ENCODE data around the gene KRTAP12-2. TPM values are rescaled to one million over a fixed set of nuclear protein-coding genes. Genes with fewer than 3 reads are reported as not detected.

Gene KRTAP12-2, protein sequence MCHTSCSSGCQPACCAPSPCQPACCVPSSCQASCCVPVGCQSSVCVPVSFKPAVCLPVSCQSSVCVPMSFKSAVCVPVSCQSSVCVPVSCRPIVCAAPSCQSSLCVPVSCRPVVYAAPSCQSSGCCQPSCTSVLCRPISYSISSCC
- not detected in 2 replicates for total RNA-seq

DNA sequence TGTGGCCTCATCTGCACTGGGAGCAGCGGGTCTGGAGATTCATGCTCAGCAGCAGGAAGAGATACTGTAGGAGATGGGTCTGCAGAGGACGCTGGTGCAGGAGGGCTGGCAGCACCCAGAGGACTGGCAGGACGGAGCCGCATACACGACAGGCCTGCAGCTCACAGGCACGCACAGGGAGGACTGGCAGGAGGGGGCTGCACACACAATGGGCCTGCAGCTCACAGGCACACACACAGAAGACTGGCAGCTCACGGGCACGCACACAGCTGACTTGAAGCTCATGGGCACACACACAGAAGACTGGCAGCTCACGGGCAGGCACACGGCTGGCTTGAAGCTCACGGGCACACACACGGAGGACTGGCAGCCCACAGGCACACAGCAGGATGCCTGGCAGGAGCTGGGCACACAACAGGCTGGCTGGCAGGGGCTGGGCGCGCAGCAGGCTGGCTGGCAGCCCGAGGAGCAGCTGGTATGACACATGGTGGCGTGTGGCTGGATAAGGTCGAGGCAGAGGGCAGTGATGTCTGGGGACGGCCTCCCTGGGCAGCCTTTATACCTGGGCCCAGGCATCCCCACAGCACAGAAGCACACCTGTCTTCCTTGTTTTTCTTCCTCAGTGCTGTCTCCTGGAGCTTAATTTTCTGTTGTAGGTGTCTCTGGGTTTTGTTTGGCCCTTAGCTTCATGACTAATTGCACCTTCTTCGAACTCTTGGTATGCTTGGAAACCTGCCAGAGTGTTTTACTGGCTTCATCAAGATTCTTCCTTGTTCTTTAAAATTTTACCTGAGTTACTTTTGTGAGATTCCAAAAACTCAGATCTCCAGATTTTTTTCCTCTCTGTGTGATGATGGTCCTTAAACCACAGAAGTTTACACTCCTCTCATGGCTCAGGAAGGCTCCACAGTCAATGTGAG lies at the start of gene KRTAP12-2:
Gene KRTAP12-2 (minus strand): TSS at position 527 of the 920 bp plus-strand sequence. CDS start 41 bp downstream, at position 486.

GRCh38 chr21:44711327-44712202 lies 44.8 kb upstream of the KRTAP12-2 start, which contains the start of gene TSPEAR:
Gene TSPEAR, minus strand, starts transcription at chr21:44711572. Its CDS starts 58 bp downstream, at chr21:44711514.

GRCh38 chr21:44697172-44697810 lies 30.6 kb upstream of the KRTAP12-2 start, which contains the start of gene KRTAP10-12:
Gene KRTAP10-12, plus strand, starts transcription at chr21:44697172. Its CDS starts 30 bp downstream, at chr21:44697202.

GRCh38 chr21:44681861-44682579 lies 15.3 kb upstream of the KRTAP12-2 start, which contains the start of gene KRTAP12-1:
Gene KRTAP12-1, minus strand, starts transcription at chr21:44682163. Its CDS starts 40 bp downstream, at chr21:44682123.

DNA sequence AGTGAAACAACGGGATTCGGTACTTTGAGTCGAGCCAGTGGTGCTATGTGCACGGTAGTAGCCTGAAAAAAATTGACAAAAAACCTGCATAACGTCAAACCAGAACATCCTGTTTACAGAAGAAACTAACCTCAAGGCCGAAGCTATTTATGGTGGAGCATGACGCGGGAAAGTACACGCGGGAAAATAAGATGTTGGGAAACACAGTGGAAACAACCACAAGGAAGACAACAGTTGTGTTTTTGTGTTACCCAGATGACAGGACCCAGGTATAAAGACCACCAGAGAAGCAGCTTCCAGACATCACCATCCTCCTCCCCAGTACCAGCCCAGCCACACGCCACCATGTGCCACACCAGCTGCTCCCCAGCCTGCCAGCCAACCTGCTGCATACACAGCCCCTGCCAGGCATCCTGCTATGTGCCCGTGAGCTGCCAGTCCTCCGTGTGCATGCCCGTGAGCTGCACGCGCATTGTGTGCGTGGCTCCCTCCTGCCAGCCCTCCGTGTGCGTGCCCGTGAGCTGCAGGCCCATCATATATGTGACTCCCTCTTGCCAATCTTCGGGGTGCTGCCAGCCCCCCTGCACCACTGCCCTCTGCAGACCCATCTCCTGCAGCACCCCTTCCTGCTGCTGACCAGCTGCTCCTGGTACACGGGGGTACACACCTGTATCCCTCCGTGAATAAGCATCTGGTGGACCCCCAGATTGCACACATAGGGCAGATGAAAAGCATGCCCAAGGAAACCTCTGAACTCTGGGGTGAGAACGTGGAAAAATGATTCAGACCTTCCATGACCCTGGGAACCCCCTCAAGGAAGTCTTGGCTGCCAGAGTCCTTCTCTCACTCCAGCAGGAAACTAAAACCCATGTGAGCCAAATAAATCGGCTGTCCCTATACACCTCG lies 8.8 kb downstream of the KRTAP12-2 start, which contains the start of gene KRTAP12-3:
Gene KRTAP12-3 (plus strand): TSS at position 298 of the 906 bp plus-strand sequence. CDS start 48 bp downstream, at position 346.

GRCh38 chr21:44654576-44655175 lies 12.1 kb downstream of the KRTAP12-2 start, which contains the start of gene KRTAP12-4:
Gene KRTAP12-4, minus strand, starts transcription at chr21:44654659. Its CDS starts 45 bp downstream, at chr21:44654614.

GRCh38 chr21:44646366-44647221 lies 20.1 kb downstream of the KRTAP12-2 start, which contains the start of gene KRTAP10-11:
Gene KRTAP10-11, plus strand, starts transcription at chr21:44646414. Its CDS starts 45 bp downstream, at chr21:44646459.

GRCh38 chr21:44637018-44637850 lies 29.5 kb downstream of the KRTAP12-2 start, which contains the start of gene KRTAP10-10:
Gene KRTAP10-10, plus strand, starts transcription at chr21:44637356. Its CDS starts 62 bp downstream, at chr21:44637418.

GRCh38 chr21:44626673-44627143 lies 40.0 kb downstream of the KRTAP12-2 start, which contains the start of gene KRTAP10-9:
Gene KRTAP10-9, plus strand, starts transcription at chr21:44627093. Its CDS starts 79 bp downstream, at chr21:44627172.

Small RNA genes lying within 50 kb of the gene (small RNA-seq; reads per million reads assigned to genes)
- not detected for gene KRTAP12-6P

Other genes with a start within 250 kb of the KRTAP12-2 start
- gene LRRC3, start 211.4 kb downstream of the KRTAP12-2 start, total RNA-seq = 2.4 and 3.0 TPM in 2 replicates
- gene KRTAP10-1, start 126.7 kb downstream of the KRTAP12-2 start, total RNA-seq = not detected in 2 replicates
- gene KRTAP10-2, start 115.4 kb downstream of the KRTAP12-2 start, total RNA-seq = not detected in 2 replicates
- gene KRTAP10-3, start 108.1 kb downstream of the KRTAP12-2 start, total RNA-seq = not detected in 2 replicates
- not detected in 2 replicates for gene KRTAP10-4, start 93.2 kb downstream of the KRTAP12-2 start, total RNA-seq
- gene KRTAP10-5, start 86.3 kb downstream of the KRTAP12-2 start, total RNA-seq = not detected in 2 replicates
- not detected in 2 replicates for gene KRTAP10-6, start 74.4 kb downstream of the KRTAP12-2 start, total RNA-seq
- gene KRTAP10-7, start 66.3 kb downstream of the KRTAP12-2 start, total RNA-seq = not detected in 2 replicates
- not detected in 2 replicates for gene KRTAP10-8, start 54.8 kb downstream of the KRTAP12-2 start, total RNA-seq
- gene KRTAP10-9, start 39.8 kb downstream of the KRTAP12-2 start, total RNA-seq = not detected in 2 replicates
- gene KRTAP10-10, start 29.6 kb downstream of the KRTAP12-2 start, total RNA-seq = not detected in 2 replicates
- not detected in 2 replicates for gene KRTAP10-11, start 20.5 kb downstream of the KRTAP12-2 start, total RNA-seq
- gene KRTAP12-4, start 12.3 kb downstream of the KRTAP12-2 start, total RNA-seq = not detected in 2 replicates
- not detected in 2 replicates for gene KRTAP12-3, start 9.0 kb downstream of the KRTAP12-2 start, total RNA-seq
- not detected in 2 replicates for gene KRTAP12-1, start 15.2 kb upstream of the KRTAP12-2 start, total RNA-seq
- not detected in 2 replicates for gene KRTAP10-12, start 30.2 kb upstream of the KRTAP12-2 start, total RNA-seq
- not detected in 2 replicates for gene TSPEAR, start 44.6 kb upstream of the KRTAP12-2 start, total RNA-seq
- gene UBE2G2, start 134.9 kb upstream of the KRTAP12-2 start, total RNA-seq = 131 and 158 TPM in 2 replicates
- gene SUMO3, start 151.1 kb upstream of the KRTAP12-2 start, total RNA-seq = 110 and 111 TPM in 2 replicates
- gene PTTG1IP, start 206.8 kb upstream of the KRTAP12-2 start, total RNA-seq = 288 and 300 TPM in 2 replicates

All from thoracic aorta endothelial cell (primary cell).